ENCODE measurements around the gene BRF1. TPM values are rescaled to one million over a fixed set of nuclear protein-coding genes. Genes with fewer than 3 reads are reported as not detected.

The BRF1 gene
- total and polyA plus RNA-seq, 8 donors, result 13.6 to 50.2 (median 20.4) TPM

- ATAC-seq, result peak in 1 of 4 donors; percentile 9
- Histone ChIP-seq H3K27me3 (no peaks in the 10 kb centered on the region), H3K4me1 (peaks cover 0 to 13% (median 7%) of the 10 kb centered on the region in 3 donors), H3K36me3 (no peaks in the 10 kb centered on the region), H3K27ac (peak overlapping the region in 2 of 4 donors; percentile 32 to 52), H3K9me3 (no peaks in the 10 kb centered on the region), H3K4me3 (peak overlapping the region; percentile 54 to 87 (median 81))
- peak in 3 of 6 donors; percentile 18 to 69 (median 33) for DNase-seq
- no peak for FAIRE-seq
- WGBS, 2 donors, result 36 to 37% methylated on average over 15 of the region's 15 CpGs
- TF ChIP-seq CTCF (IDR thresholded peaks at IDR 0.05), result no peak
- intact Hi-C loops (cut with DNase I), result no loop called here
Measured at GRCh38 chr14:105315941-105316576, 15.3 kb upstream of the BRF1 start.

- peak overlapping the region; percentile 54 to 87 (median 81) for H3K4me3 ChIP-seq
- H3K9me3 ChIP-seq, result no peaks in the 10 kb centered on the region
- intact Hi-C loops (cut with DNase I), result no loop called here
- DNase-seq (peak; percentile 44 to 83 (median 60)), ATAC-seq (peak; percentile 19 to 49 (median 36)), FAIRE-seq (no peak)
- no peak for TF ChIP-seq CTCF (IDR thresholded peaks at IDR 0.05)
- H3K27ac ChIP-seq, result peak overlapping the region; percentile 27 to 52 (median 36)
- 1% methylated on average over 39 to 54 of the region's 54 CpGs for WGBS, 2 donors
- peaks cover 0 to 13% (median 7%) of the 10 kb centered on the region in 3 donors for H3K4me1 ChIP-seq
- H3K36me3 ChIP-seq, result no peaks in the 10 kb centered on the region
- no peaks in the 10 kb centered on the region for H3K27me3 ChIP-seq
Measured at GRCh38 chr14:105315211-105315721, 14.5 kb upstream of the BRF1 start.

GRCh38 chr14:105314287-105315200 is 13.7 kb upstream of the BRF1 start, which contains the start of gene PACS2:
Gene PACS2, plus strand, starts transcription at chr14:105314748. Its CDS starts 171 bp downstream, at chr14:105314919.
- Histone ChIP-seq H3K9me3 (no peaks in the 10 kb centered on the region), H3K27ac (peak within 1 kb of the TSS; percentile 81 to 82 (median 82)), H3K27me3 (no peaks in the 10 kb centered on the region), H3K4me3 (peak within 1 kb of the TSS; percentile 54 to 87 (median 81)), H3K36me3 (no peaks in the 10 kb centered on the region), H3K4me1 (peaks cover 0 to 13% (median 7%) of the 10 kb centered on the region in 3 donors)
- no peak for TF ChIP-seq CTCF (IDR thresholded peaks at IDR 0.05)
- WGBS, 2 donors, result 0 to 1% methylated on average over 32 to 161 of the region's 163 CpGs
- peak; percentile 60 to 93 (median 82) for DNase-seq
- peak; percentile 75 to 87 (median 84) for ATAC-seq
- intact Hi-C loops (cut with DNase I), result no loop called here
- FAIRE-seq, result no peak

GRCh38 chr14:105313381-105314286 is 12.8 kb upstream of the BRF1 start:
- DNase-seq (peak in 2 of 6 donors; percentile 27 to 41), ATAC-seq (peak; percentile 2 to 15 (median 12)), FAIRE-seq (no peak)
- Histone ChIP-seq H3K27ac (peak overlapping the region; percentile 81 to 82 (median 82)), H3K36me3 (no peaks in the 10 kb centered on the region), H3K4me3 (peak overlapping the region; percentile 35 to 61 (median 50)), H3K4me1 (peaks cover 0 to 13% (median 7%) of the 10 kb centered on the region in 3 donors), H3K27me3 (no peaks in the 10 kb centered on the region), H3K9me3 (no peaks in the 10 kb centered on the region)
- WGBS, 2 donors, result 22 to 27% methylated on average over 36 to 48 of the region's 48 CpGs
- intact Hi-C loops (cut with DNase I), result no loop called here
- TF ChIP-seq CTCF (IDR thresholded peaks at IDR 0.05), result no peak

All from pancreas (tissue), 10 donors.